ENCODE results near the gene CALD1. TPM values are rescaled to one million over a fixed set of nuclear protein-coding genes. Genes with fewer than 3 reads are reported as not detected.

Gene CALD1
- total and polyA plus RNA-seq, 4 donors, result 658 to 1,700 (median 1,168) TPM

GRCh38 chr7:134875867-134876266 is 96.4 kb downstream of the CALD1 start:
- no peaks in the 10 kb centered on the region for H3K27me3 ChIP-seq (ENCODE audit: control insufficient read depth in 1 of 2, insufficient read depth in 2 of 2, low read length in 1 of 2)
- H3K9me3 ChIP-seq (ENCODE audit: control insufficient read depth, low read length), result no peaks in the 10 kb centered on the region
- ATAC-seq (ENCODE audit: low FRiP score) (no peak), DNase-seq (no peak)
- intact Hi-C loops (cut with DNase I), result no loop called here
- WGBS, 2 donors, result 21 to 30% methylated on average over 5 of the region's 5 CpGs
- H3K27ac ChIP-seq (ENCODE audit: low read depth in 1 of 2, low read length in 2 of 2), result peak overlapping the region in 1 of 2 donors; percentile 67
- no peaks in the 10 kb centered on the region for H3K36me3 ChIP-seq (ENCODE audit: control insufficient read depth in 1 of 2, insufficient read depth in 2 of 2, low read length in 1 of 2)
- peaks cover 5 to 10% of the 10 kb centered on the region in 2 donors for H3K4me1 ChIP-seq (ENCODE audit: control insufficient read depth in 1 of 2, insufficient read depth in 2 of 2, low read length in 2 of 2)
- no peak overlapping the region for H3K4me3 ChIP-seq (ENCODE audit: low read length in 2 of 2)

DNA sequence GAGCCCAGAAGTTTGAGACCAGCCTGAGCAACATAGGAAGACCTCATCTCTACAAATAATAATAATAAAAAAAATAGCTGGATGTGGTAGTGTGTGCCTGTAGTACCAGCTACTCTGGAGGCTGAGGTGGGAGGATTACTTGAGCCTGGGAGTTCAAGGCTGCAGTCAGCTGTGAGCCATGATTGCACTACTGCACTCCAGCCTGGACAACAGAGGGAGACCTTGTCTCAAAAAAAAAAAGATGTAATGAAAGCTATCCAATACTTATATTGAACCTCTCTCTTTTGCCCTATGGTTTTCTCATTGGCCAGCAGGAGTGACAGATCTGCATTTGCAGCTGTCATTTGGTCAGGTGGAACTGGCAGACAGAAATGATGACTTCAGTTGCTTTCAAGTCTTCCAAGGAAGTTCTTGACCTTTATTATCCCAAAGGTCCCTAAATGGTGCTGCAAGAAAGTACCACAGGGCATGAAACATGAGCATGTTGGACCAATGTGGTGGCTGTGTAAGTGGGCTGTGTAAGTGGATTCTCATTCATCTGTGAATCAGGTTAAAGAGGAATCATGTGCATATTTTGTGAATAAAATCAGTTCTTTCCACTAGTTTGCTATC is 99.4 kb downstream of the CALD1 start:
- no peaks in the 10 kb centered on the region for H3K27me3 ChIP-seq (ENCODE audit: control insufficient read depth in 1 of 2, insufficient read depth in 2 of 2, low read length in 1 of 2)
- ATAC-seq (ENCODE audit: low FRiP score) (no peak), DNase-seq (no peak)
- no peak overlapping the region for H3K4me3 ChIP-seq (ENCODE audit: low read length in 2 of 2)
- peak overlapping the region in 1 of 2 donors; percentile 68 for H3K27ac ChIP-seq (ENCODE audit: low read depth in 1 of 2, low read length in 2 of 2)
- no peaks in the 10 kb centered on the region for H3K9me3 ChIP-seq (ENCODE audit: control insufficient read depth, low read length)
- H3K4me1 ChIP-seq (ENCODE audit: control insufficient read depth in 1 of 2, insufficient read depth in 2 of 2, low read length in 2 of 2), result peaks cover 5 to 13% of the 10 kb centered on the region in 2 donors
- peaks cover 0 to 2% of the 10 kb centered on the region in 2 donors for H3K36me3 ChIP-seq (ENCODE audit: control insufficient read depth in 1 of 2, insufficient read depth in 2 of 2, low read length in 1 of 2)
- intact Hi-C loops (cut with DNase I), result no loop called here

DNA sequence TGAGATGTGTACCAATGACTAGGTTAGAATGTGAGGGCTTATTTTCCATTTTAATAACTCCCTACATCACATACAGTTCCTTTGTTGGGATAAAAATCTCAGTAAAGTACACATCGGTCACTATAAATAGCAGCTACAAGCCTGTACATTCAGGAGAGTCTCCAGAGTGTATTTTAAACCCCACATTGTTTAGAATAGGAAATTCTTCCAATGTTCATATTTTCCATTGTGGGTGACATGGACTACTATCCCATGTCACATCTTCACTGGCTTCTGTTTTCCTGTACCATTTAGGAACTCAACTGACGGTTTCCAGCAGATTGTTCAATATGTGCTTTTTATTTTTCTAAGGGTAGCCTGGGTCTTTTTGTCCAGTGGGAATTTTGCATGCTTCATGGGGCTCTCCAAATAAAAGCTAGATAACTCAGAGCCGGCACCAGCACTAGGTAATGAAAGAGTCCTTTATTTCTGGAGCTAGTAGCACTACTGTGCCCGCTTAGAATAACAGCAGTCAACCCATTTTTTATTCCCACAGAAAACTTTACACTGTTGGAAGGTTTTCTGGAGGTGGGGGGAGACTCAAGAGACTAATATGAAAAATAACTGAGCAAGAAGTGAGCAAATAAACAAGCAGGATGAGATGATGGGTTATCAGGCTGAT is 100.5 kb downstream of the CALD1 start:
- Histone ChIP-seq H3K4me3 (ENCODE audit: low read length in 2 of 2) (no peak overlapping the region), H3K27ac (ENCODE audit: low read depth in 1 of 2, low read length in 2 of 2) (peak overlapping the region; percentile 28 to 57), H3K27me3 (ENCODE audit: control insufficient read depth in 1 of 2, insufficient read depth in 2 of 2, low read length in 1 of 2) (no peaks in the 10 kb centered on the region), H3K36me3 (ENCODE audit: control insufficient read depth in 1 of 2, insufficient read depth in 2 of 2, low read length in 1 of 2) (peaks cover 0 to 2% of the 10 kb centered on the region in 2 donors), H3K9me3 (ENCODE audit: control insufficient read depth, low read length) (no peaks in the 10 kb centered on the region), H3K4me1 (ENCODE audit: control insufficient read depth in 1 of 2, insufficient read depth in 2 of 2, low read length in 2 of 2) (peaks cover 5 to 13% of the 10 kb centered on the region in 2 donors)
- intact Hi-C loops (cut with DNase I), result no loop called here
- DNase-seq (no peak), ATAC-seq (ENCODE audit: low FRiP score) (no peak)
- 4 to 7% methylated on average over 4 of the region's 4 CpGs for WGBS, 2 donors

- Histone ChIP-seq H3K4me1 (ENCODE audit: control insufficient read depth in 1 of 2, insufficient read depth in 2 of 2, low read length in 2 of 2) (peaks cover 10 to 11% of the 10 kb centered on the region in 2 donors), H3K36me3 (ENCODE audit: control insufficient read depth in 1 of 2, insufficient read depth in 2 of 2, low read length in 1 of 2) (peaks cover 0 to 2% of the 10 kb centered on the region in 2 donors), H3K9me3 (ENCODE audit: control insufficient read depth, low read length) (no peaks in the 10 kb centered on the region), H3K27me3 (ENCODE audit: control insufficient read depth in 1 of 2, insufficient read depth in 2 of 2, low read length in 1 of 2) (no peaks in the 10 kb centered on the region), H3K4me3 (ENCODE audit: low read length in 2 of 2) (no peak overlapping the region), H3K27ac (ENCODE audit: low read depth in 1 of 2, low read length in 2 of 2) (no peak overlapping the region)
- DNase-seq (no peak), ATAC-seq (ENCODE audit: low FRiP score) (no peak)
- WGBS, 2 donors, result 40% methylated on average over 1 of the region's 1 CpG
- intact Hi-C loops (cut with DNase I), result no loop called here
Measured at GRCh38 chr7:134882481-134882880, 103.0 kb downstream of the CALD1 start.

GRCh38 chr7:134885967-134886352 is 106.5 kb downstream of the CALD1 start:
- Histone ChIP-seq H3K4me3 (ENCODE audit: low read length in 2 of 2) (no peak overlapping the region), H3K9me3 (ENCODE audit: control insufficient read depth, low read length) (no peaks in the 10 kb centered on the region), H3K36me3 (ENCODE audit: control insufficient read depth in 1 of 2, insufficient read depth in 2 of 2, low read length in 1 of 2) (peaks cover 0 to 6% of the 10 kb centered on the region in 2 donors), H3K27ac (ENCODE audit: low read depth in 1 of 2, low read length in 2 of 2) (peak overlapping the region in 1 of 2 donors; percentile 67), H3K4me1 (ENCODE audit: control insufficient read depth in 1 of 2, insufficient read depth in 2 of 2, low read length in 2 of 2) (peaks cover 8 to 13% of the 10 kb centered on the region in 2 donors), H3K27me3 (ENCODE audit: control insufficient read depth in 1 of 2, insufficient read depth in 2 of 2, low read length in 1 of 2) (no peaks in the 10 kb centered on the region)
- DNase-seq (no peak), ATAC-seq (ENCODE audit: low FRiP score) (peak; percentile 61)
- WGBS, 2 donors, result 0 to 7% methylated on average over 1 of the region's 1 CpG
- intact Hi-C loops (cut with DNase I), result loop anchor here in 1 of 2 donors (5.0 kb wide), 1 partner anchor 104 kb away; no protein-coding TSS in a partner anchor

DNA sequence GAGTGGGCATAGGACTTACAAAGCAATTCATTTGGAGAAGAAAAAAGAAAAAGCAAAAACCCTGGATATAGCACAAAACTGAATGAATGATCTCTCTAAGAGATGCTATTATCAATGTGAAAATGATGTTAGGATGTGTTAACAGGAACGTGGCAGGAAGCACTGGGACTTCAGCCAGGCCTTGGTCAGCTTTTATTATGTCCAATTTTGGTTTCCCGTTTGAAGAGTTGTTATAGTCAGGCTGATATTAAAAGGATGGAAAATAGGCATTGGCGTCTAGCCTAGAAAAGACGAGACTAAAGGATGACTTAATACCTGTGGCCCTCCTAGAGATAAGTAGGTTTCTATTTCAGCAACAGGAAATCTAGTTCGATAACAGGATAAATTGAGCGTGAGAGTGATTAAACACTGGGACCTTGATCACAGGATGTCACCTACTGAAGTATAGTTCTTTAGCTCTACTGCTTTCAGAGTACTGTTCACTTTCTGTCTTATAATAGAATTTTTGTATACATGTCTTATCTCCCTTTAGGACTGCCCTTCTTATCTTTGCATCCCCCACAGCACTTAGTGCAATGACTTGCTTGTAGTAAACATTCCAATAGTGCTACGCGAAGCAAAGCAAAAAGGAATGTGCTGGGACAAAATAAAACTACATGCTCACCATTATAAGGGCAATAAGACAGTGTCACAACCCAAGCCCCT is 107.1 kb downstream of the CALD1 start:
- H3K27me3 ChIP-seq (ENCODE audit: control insufficient read depth in 1 of 2, insufficient read depth in 2 of 2, low read length in 1 of 2), result no peaks in the 10 kb centered on the region
- peaks cover 0 to 6% of the 10 kb centered on the region in 2 donors for H3K36me3 ChIP-seq (ENCODE audit: control insufficient read depth in 1 of 2, insufficient read depth in 2 of 2, low read length in 1 of 2)
- no peaks in the 10 kb centered on the region for H3K9me3 ChIP-seq (ENCODE audit: control insufficient read depth, low read length)
- WGBS, 2 donors, result 3 to 5% methylated on average over 8 of the region's 8 CpGs
- peak overlapping the region; percentile 67 to 82 for H3K27ac ChIP-seq (ENCODE audit: low read depth in 1 of 2, low read length in 2 of 2)
- H3K4me1 ChIP-seq (ENCODE audit: control insufficient read depth in 1 of 2, insufficient read depth in 2 of 2, low read length in 2 of 2), result peaks cover 9 to 14% of the 10 kb centered on the region in 2 donors
- H3K4me3 ChIP-seq (ENCODE audit: low read length in 2 of 2), result no peak overlapping the region
- DNase-seq, result peak in 1 of 2 donors; percentile 58
- intact Hi-C loops (cut with DNase I), result loop anchor here in 1 of 2 donors (5.0 kb wide), 1 partner anchor 104 kb away; no protein-coding TSS in a partner anchor
- ATAC-seq (ENCODE audit: low FRiP score), result peak; percentile 35

- WGBS, 2 donors, result 84 to 85% methylated on average over 8 of the region's 8 CpGs
- Histone ChIP-seq H3K4me1 (ENCODE audit: control insufficient read depth in 1 of 2, insufficient read depth in 2 of 2, low read length in 2 of 2) (peaks cover 4 to 14% of the 10 kb centered on the region in 2 donors), H3K27ac (ENCODE audit: low read depth in 1 of 2, low read length in 2 of 2) (no peak overlapping the region), H3K4me3 (ENCODE audit: low read length in 2 of 2) (no peak overlapping the region), H3K27me3 (ENCODE audit: control insufficient read depth in 1 of 2, insufficient read depth in 2 of 2, low read length in 1 of 2) (no peaks in the 10 kb centered on the region), H3K36me3 (ENCODE audit: control insufficient read depth in 1 of 2, insufficient read depth in 2 of 2, low read length in 1 of 2) (peaks cover 0 to 4% of the 10 kb centered on the region in 2 donors), H3K9me3 (ENCODE audit: control insufficient read depth, low read length) (no peaks in the 10 kb centered on the region)
- DNase-seq (no peak), ATAC-seq (ENCODE audit: low FRiP score) (no peak)
- intact Hi-C loops (cut with DNase I), result loop anchor here in 1 of 2 donors (5.0 kb wide), 1 partner anchor 105 kb away; no protein-coding TSS in a partner anchor
Measured at GRCh38 chr7:134887523-134887922, 108.1 kb downstream of the CALD1 start.

GRCh38 chr7:134888141-134888740 is 108.8 kb downstream of the CALD1 start:
- H3K27me3 ChIP-seq (ENCODE audit: control insufficient read depth in 1 of 2, insufficient read depth in 2 of 2, low read length in 1 of 2), result no peaks in the 10 kb centered on the region
- 17 to 20% methylated on average over 3 of the region's 3 CpGs for WGBS, 2 donors
- H3K9me3 ChIP-seq (ENCODE audit: control insufficient read depth, low read length), result no peaks in the 10 kb centered on the region
- H3K4me3 ChIP-seq (ENCODE audit: low read length in 2 of 2), result no peak overlapping the region
- intact Hi-C loops (cut with DNase I), result loop anchor here in 1 of 2 donors (5.0 kb wide), 1 partner anchor 106 kb away; no protein-coding TSS in a partner anchor
- DNase-seq, result no peak
- H3K36me3 ChIP-seq (ENCODE audit: control insufficient read depth in 1 of 2, insufficient read depth in 2 of 2, low read length in 1 of 2), result peaks cover 0 to 4% of the 10 kb centered on the region in 2 donors
- peaks cover 4 to 14% of the 10 kb centered on the region in 2 donors for H3K4me1 ChIP-seq (ENCODE audit: control insufficient read depth in 1 of 2, insufficient read depth in 2 of 2, low read length in 2 of 2)
- ATAC-seq (ENCODE audit: low FRiP score), result no peak
- no peak overlapping the region for H3K27ac ChIP-seq (ENCODE audit: low read depth in 1 of 2, low read length in 2 of 2)
